GM19025 (cell line): ENCODE results near the gene CSRP2.

Experiments
- ATAC-seq: cut with Tn5 transposase; IDR thresholded peaks from one replicate; pipeline ENCODE4 v1.9.1; 2021; ENCODE audit warnings: mild to moderate bottlenecking, low read depth, moderate library complexity; ENCODE audit not compliant: unreplicated experiment

Gene CSRP2

GRCh38 chr12:76878899-76879709 is at the start of gene CSRP2:
Gene CSRP2 (minus strand): TSS chr12:76879019. CDS start chr12:76866260, 12,759 bp downstream.
- ATAC-seq: peak; percentile 88

- no peak for ATAC-seq
These were observed 48.5 kb upstream of the CSRP2 start for GRCh38 chr12:76927170-76927784.

GRCh38 chr12:76925135-76925534 is 46.3 kb upstream of the CSRP2 start:
- no peak for ATAC-seq

GRCh38 chr12:76922866-76923265 is 44.0 kb upstream of the CSRP2 start:
- no peak for ATAC-seq

- ATAC-seq: no peak
These were observed 43.3 kb upstream of the CSRP2 start for GRCh38 chr12:76921891-76922664.

- ATAC-seq: no peak
These were observed 42.3 kb upstream of the CSRP2 start for GRCh38 chr12:76921100-76921471.

GRCh38 chr12:76920172-76921099 is 41.6 kb upstream of the CSRP2 start:
- ATAC-seq: peak; percentile 88

- ATAC-seq: no peak
These were observed 40.8 kb upstream of the CSRP2 start for GRCh38 chr12:76919383-76920171.

- ATAC-seq: no peak
These were observed 37.3 kb upstream of the CSRP2 start for GRCh38 chr12:76916170-76916540.

- no peak for ATAC-seq
These were observed 36.7 kb upstream of the CSRP2 start for GRCh38 chr12:76915361-76916169.

- no peak for ATAC-seq
These were observed 35.5 kb upstream of the CSRP2 start for GRCh38 chr12:76914102-76914859.

GRCh38 chr12:76909290-76909689 is 30.5 kb upstream of the CSRP2 start:
- ATAC-seq: no peak

GRCh38 chr12:76908303-76909017 is 29.6 kb upstream of the CSRP2 start:
- no peak for ATAC-seq

GRCh38 chr12:76901628-76902380 is 23.0 kb upstream of the CSRP2 start:
- no peak for ATAC-seq

GRCh38 chr12:76899522-76899921 is 20.7 kb upstream of the CSRP2 start:
- ATAC-seq: no peak

GRCh38 chr12:76898442-76898841 is 19.6 kb upstream of the CSRP2 start:
- ATAC-seq: no peak

- ATAC-seq: no peak
These were observed 17.5 kb upstream of the CSRP2 start for GRCh38 chr12:76896274-76896673.
